ENCODE data around the gene SNORC.
"Not testable (repeated sequence)": the region's sequence is repeated elsewhere in the genome, so short reads cannot be mapped to it uniquely, and the experiment has no call there.

Gene SNORC

GRCh38 chr2:232896111-232896510, 26.0 kb downstream of the SNORC start:
- DNase-seq (ENCODE audit: low read depth in 2 of 2, low spot score in 1 of 2): no peak

DNA sequence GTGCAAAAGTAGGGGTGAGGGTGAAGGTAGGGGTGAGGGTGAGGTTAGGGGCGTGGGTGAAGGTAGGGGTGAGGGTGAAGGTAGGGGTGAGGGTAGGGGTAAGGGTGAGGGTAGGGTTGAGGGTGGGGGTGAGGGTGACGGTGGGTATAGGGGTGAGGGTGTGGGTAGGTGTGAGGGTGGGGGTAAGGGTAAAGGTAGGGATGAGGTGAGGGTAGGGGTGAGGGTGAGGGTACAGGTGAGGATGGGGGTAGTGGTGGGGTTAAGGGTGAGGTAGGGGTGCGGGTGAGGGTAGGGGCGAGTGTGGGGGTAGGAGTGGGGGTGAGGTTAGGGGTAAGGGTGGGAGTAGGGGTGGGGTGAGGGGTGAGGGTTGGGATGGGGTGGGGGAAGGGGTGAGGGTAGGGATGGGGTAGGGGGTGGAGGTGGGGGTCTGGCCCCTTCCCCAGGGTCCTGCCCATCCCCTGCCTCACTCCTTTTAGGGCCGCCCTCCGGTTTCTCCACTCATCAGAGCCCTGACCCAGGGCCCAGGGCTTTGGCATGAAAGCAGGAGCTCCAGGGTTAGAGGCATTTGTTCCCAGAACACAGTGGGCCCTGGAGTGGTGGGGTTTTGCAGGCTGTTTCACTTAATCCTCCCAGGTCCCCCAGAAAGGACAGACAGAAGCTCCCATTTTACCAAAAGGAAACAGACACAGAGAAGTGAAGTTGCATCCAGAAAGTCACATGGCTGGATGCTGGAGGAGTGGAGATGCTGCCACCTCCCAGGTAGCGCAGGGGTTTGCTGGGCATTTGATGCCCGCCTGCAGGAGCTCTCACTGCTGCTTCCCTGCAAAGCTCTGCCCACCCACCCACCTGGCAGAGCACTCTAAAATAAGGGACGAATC, 26.9 kb downstream of the SNORC start:
- DNase-seq (ENCODE audit: low read depth in 2 of 2, low spot score in 1 of 2): no peak

DNA sequence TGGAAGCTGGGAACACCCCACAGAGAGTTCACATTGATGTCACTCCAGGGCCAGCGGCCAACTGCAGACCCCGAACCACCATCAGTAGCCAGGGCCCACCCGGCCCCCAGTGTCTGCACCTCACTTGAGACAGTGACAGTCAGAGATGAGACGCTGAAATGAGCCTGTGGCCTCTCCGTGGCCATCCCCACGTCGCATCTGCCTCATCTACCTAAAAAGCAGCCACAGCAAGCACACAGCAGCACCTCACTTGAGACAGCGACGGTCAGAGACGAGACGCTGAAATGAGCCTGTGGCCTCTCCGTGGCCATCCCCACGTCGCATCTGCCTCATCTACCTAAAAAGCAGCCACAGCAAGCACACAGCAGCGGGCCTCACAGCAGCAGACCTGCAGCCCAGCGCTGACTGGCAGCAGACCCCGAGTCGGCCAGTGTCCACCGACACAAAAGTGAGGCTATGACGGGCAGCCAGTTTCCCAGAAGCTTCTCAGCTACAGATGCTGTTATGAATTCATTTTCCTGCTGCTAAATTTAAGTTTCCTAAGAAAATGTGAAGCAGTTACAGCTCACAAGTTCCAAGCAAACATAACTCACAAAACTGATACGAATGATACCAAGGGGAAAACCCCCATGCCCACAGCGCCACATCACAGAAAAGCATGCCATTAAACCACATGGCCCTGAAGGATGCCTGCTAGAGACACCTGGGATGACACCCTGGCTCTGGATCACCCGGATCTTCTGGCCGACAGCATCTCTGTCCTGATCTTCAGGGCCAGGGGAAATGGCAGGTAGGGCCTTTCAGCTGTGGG, 27.7 kb downstream of the SNORC start:
- no peak for DNase-seq (ENCODE audit: low read depth in 2 of 2, low spot score in 1 of 2)

GRCh38 chr2:232898592-232899543, 28.8 kb downstream of the SNORC start:
- DNase-seq (ENCODE audit: low read depth in 2 of 2, low spot score in 1 of 2): no peak

DNA sequence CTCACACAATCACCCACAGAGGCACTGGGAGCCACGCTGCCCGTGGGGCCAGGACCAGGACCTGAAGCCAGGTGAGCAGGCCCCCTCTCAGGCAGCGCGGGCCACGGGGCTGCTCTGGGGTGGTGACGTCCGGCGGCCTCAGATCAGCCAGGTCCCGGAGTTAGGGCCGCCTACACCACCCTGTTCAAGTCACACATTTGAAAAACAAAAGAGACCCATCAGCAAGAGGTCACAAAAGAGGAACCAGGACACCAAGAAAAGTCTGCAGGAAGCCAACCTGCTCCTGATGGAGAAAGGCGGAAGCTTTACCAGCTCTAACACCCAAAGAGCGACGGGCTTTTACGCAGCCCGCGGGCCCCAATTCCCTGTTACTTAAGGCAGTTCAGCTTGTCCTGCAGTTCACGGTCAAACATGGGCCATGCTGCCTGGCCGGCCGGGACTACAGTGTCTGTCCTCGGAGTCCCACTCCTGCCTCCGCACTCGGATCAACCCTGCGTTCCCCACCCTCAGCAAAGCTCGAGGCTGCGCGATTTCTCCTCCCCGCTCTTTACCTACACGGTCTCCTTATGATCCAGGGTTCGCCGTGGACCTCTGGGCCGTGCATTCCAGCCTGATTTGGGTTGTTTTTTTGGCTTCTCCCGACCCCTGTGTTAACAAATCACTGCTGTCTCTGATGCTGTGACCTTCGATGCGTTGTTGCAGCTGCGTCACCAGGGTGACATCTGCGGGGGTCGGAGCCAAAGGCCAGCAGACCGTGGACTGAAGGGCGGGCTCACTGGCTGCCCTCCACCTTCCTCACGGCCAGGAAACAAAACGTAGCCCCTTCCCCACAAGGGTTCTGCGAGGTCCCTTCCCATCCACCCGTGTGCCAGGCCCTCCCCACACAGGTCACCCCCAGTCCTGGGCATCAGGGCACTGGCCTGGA, 31.0 kb downstream of the SNORC start:
- DNase-seq (ENCODE audit: low read depth in 2 of 2, low spot score in 1 of 2): no peak

- DNase-seq (ENCODE audit: low read depth in 2 of 2, low spot score in 1 of 2): no peak
Measured at GRCh38 chr2:232901736-232902578, 31.9 kb downstream of the SNORC start.

- no peak for DNase-seq (ENCODE audit: low read depth in 2 of 2, low spot score in 1 of 2)
Measured at GRCh38 chr2:232903989-232904388, 33.9 kb downstream of the SNORC start.

DNA sequence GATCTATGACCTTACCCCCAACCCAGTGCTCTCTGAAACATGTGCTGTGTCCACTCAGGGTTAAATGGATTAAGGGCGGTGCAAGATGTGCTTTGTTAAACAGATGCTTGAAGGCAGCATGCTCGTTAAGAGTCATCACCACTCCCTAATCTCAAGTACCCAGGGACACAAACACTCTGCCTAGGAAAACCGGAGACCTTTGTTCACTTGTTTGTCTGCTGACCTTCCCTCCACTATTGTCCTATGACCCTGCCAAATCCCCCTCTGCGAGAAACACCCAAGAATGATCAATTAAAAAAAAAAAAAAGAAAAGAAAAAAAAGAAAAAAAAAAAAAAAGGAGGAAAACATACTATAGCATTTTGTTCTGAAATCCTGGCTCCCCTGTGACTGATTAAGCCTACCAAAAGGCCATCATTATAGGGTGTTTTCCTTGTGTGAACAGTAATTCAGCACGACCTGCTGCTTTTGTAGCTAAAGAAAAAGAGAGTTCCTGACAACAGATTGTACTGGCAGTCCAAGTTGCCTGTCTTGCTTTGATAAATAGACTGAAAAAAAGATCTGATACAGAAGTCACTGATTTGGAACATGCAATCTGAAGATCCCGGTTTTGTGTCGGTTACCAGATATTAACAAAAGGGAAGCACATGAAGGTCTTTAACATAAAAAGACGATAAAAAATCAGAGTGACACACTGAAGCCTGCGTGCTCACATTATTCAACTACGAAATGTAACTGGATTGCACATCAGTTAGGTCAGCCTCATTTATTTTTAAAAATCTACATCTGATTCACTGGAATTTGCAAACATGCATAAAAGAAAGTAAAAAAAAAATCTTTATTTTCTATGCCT, 37.0 kb downstream of the SNORC start:
- not testable (repeated sequence) for DNase-seq (ENCODE audit: low read depth in 2 of 2, low spot score in 1 of 2)

- not testable (repeated sequence) for DNase-seq (ENCODE audit: low read depth in 2 of 2, low spot score in 1 of 2)
Measured at GRCh38 chr2:232907718-232908085, 37.6 kb downstream of the SNORC start.

DNA sequence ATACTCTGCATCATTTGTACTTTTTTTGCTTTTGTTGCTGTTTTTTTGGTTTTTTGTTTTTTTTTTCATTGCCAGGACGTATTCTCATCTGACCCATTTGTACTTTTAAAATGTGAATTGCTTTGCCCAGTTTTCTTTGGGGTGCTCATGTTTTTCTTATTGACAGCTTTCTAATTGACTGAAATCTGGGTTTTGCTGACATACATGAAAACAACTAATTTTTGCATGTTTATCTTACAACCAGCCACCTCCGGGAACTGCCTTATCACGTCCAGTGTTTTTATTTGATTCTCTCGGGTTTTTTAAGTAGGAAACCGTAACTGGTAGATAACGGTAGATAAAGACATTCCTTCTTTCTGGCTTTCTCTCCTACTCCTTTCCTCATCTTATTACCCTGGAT, 38.6 kb downstream of the SNORC start:
- DNase-seq (ENCODE audit: low read depth in 2 of 2, low spot score in 1 of 2): no peak

- DNase-seq (ENCODE audit: low read depth in 2 of 2, low spot score in 1 of 2): no peak
Measured at GRCh38 chr2:232910376-232910775, 40.3 kb downstream of the SNORC start.

GRCh38 chr2:232911712-232912277, 41.7 kb downstream of the SNORC start:
- no peak for DNase-seq (ENCODE audit: low read depth in 2 of 2, low spot score in 1 of 2)

DNA sequence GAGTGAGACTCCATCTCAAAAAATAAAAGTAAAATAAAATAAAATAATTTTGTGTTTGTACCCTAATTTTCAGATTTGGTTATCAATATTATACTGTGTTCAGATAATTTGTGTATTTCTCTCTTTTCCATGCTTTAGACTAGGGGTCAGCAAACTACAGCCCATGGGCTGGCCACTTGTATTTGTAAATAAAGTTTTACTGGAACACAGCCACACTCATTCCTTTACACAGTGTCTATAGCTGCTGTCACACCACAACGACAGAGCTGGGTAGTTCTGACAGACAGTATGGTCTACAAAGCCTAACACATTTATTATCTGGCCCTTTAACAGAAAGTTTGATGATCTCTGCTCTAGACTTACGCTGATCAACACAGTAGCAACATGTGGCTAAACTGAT, 43.8 kb downstream of the SNORC start:
- no peak for DNase-seq (ENCODE audit: low read depth in 2 of 2, low spot score in 1 of 2)

GRCh38 chr2:232919141-232919540, 49.1 kb downstream of the SNORC start:
- no peak for DNase-seq (ENCODE audit: low read depth in 2 of 2, low spot score in 1 of 2)

- no peak for DNase-seq (ENCODE audit: low read depth in 2 of 2, low spot score in 1 of 2)
Measured at GRCh38 chr2:232920055-232920454, 50.0 kb downstream of the SNORC start.

DNA sequence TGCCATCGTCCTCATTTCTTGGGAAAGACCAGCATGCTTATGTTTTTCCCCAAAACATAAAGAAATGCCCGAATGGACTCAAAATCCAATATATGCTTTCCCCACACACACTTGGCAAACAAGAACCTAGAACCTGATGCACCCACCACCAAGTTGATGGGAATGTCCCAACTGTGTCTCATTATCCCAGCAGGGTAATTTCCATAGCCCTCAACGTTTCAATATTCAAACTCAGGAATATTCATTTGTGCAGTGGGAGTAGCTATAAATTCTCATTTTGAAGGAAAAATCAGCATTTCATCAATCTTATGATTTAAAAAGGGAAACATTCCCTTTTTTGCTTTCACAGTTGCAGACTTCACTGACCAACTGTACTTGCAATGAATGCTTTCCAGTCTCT, 50.7 kb downstream of the SNORC start:
- no peak for DNase-seq (ENCODE audit: low read depth in 2 of 2, low spot score in 1 of 2)

DNA sequence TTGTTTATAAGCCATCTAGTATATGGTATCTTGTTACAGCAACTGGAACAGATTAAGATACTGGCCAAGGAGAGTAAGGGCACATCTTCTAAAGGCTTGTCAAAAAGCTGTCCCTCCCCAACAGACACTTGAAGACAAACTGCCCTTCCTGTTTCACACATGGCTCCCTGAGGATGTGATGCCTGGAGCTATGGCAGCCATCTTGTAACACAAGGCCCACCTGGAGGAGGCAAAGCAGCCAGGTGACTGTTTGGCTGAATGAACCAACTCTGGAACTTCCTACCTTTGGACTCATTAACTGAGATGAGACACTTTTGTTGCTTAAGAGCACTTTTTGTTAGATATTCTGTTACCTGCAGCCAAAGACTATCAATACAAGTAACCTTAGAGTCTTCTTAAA, 54.4 kb downstream of the SNORC start:
- no peak for DNase-seq (ENCODE audit: low read depth in 2 of 2, low spot score in 1 of 2)
